ENCODE measurements around the gene CARNS1. TPM values are rescaled to one million over a fixed set of nuclear protein-coding genes. Genes with fewer than 3 reads are reported as not detected.

CARNS1 gene
- total and polyA plus RNA-seq, 11 donors = 0.89 to 33.6 (median 6.2) TPM

Other genes starting within 250 kb of the CARNS1 start
- 100 to 1,000 TPM in 1 of 9 donors, 10 to 100 TPM in 8; 40.1 to 107 (median 49.6) TPM for gene GRK2, start 149.2 kb upstream of the CARNS1 start, total RNA-seq
- gene GRK2, start 149.2 kb upstream of the CARNS1 start, polyA plus RNA-seq = 10 to 100 TPM; 55.6 to 63.8 TPM
- gene ANKRD13D, start 126.4 kb upstream of the CARNS1 start, total RNA-seq = 10 to 100 TPM in 6 of 9 donors, 1 to 10 TPM in 3; 7.6 to 43.6 (median 12.8) TPM
- 10 to 100 TPM; 12.3 to 17.6 TPM for gene ANKRD13D, start 126.4 kb upstream of the CARNS1 start, polyA plus RNA-seq
- 10 to 100 TPM; 10.8 to 23.9 (median 16.8) TPM for gene SSH3, start 112.1 kb upstream of the CARNS1 start, total RNA-seq
- 1 to 10 TPM; 8.1 to 9.4 TPM for gene SSH3, start 112.1 kb upstream of the CARNS1 start, polyA plus RNA-seq
- 100 to 1,000 TPM in 1 of 9 donors, 10 to 100 TPM in 8; 36.0 to 131 (median 57.1) TPM for gene POLD4, start 62.1 kb upstream of the CARNS1 start, total RNA-seq
- 100 to 1,000 TPM in 1 of 2 donors, 10 to 100 TPM in 1; 83.0 to 164 TPM for gene POLD4, start 62.1 kb upstream of the CARNS1 start, polyA plus RNA-seq
- gene CLCF1, start 42.1 kb upstream of the CARNS1 start, total RNA-seq = 1 to 10 TPM in 5 of 9 donors, under 1 TPM in 4; 0.25 to 6.1 (median 1.7) TPM
- 10 to 100 TPM in 1 of 2 donors, under 1 TPM in 1; 0.99 to 17.1 TPM for gene CLCF1, start 42.1 kb upstream of the CARNS1 start, polyA plus RNA-seq
- 1 to 10 TPM; 3.5 to 9.1 (median 5.8) TPM for gene RAD9A, start 23.7 kb upstream of the CARNS1 start, total RNA-seq
- gene RAD9A, start 23.7 kb upstream of the CARNS1 start, polyA plus RNA-seq = 1 to 10 TPM; 7.6 to 8.0 TPM
- 100 to 1,000 TPM in 7 of 9 donors, 10 to 100 TPM in 2; 90.3 to 151 (median 105) TPM for gene PPP1CA, start 13.8 kb upstream of the CARNS1 start, total RNA-seq
- gene PPP1CA, start 13.8 kb upstream of the CARNS1 start, polyA plus RNA-seq = 100 to 1,000 TPM in 1 of 2 donors, 10 to 100 TPM in 1; 94.4 to 207 TPM
- 10 to 100 TPM in 1 of 9 donors, 1 to 10 TPM in 4, under 1 TPM in 4; 0.14 to 14.2 (median 1.6) TPM for gene TBC1D10C, start 11.6 kb upstream of the CARNS1 start, total RNA-seq
- under 1 TPM; 0.61 to 0.88 TPM for gene TBC1D10C, start 11.6 kb upstream of the CARNS1 start, polyA plus RNA-seq
- gene RPS6KB2, start 12.8 kb downstream of the CARNS1 start, total RNA-seq = 10 to 100 TPM; 19.3 to 32.8 (median 25.2) TPM
- 10 to 100 TPM; 33.3 to 36.0 TPM for gene RPS6KB2, start 12.8 kb downstream of the CARNS1 start, polyA plus RNA-seq
- gene PTPRCAP, start 22.0 kb downstream of the CARNS1 start, total RNA-seq = 10 to 100 TPM in 1 of 9 donors, 1 to 10 TPM in 4, under 1 TPM in 4; 0.50 to 11.0 (median 1.3) TPM
- 1 to 10 TPM; 1.1 to 1.4 TPM for gene PTPRCAP, start 22.0 kb downstream of the CARNS1 start, polyA plus RNA-seq
- gene CORO1B, start 27.8 kb downstream of the CARNS1 start, total RNA-seq = 10 to 100 TPM; 14.6 to 53.3 (median 21.2) TPM
- gene CORO1B, start 27.8 kb downstream of the CARNS1 start, polyA plus RNA-seq = 10 to 100 TPM; 17.1 to 37.0 TPM
- gene GPR152, start 37.1 kb downstream of the CARNS1 start, total RNA-seq = not detected
- not detected for gene GPR152, start 37.1 kb downstream of the CARNS1 start, polyA plus RNA-seq
- 1 to 10 TPM in 3 of 9 donors, under 1 TPM in 5, not detected in 1; 0.25 to 4.2 (median 0.61) TPM for gene CABP4, start 39.7 kb downstream of the CARNS1 start, total RNA-seq
- gene CABP4, start 39.7 kb downstream of the CARNS1 start, polyA plus RNA-seq = under 1 TPM; 0.44 to 0.57 TPM
- gene TMEM134, start 53.6 kb downstream of the CARNS1 start, total RNA-seq = 100 to 1,000 TPM in 2 of 9 donors, 10 to 100 TPM in 7; 67.0 to 146 (median 77.2) TPM
- gene TMEM134, start 53.6 kb downstream of the CARNS1 start, polyA plus RNA-seq = 10 to 100 TPM; 83.6 to 86.8 TPM
- 10 to 100 TPM; 41.7 to 69.2 (median 53.0) TPM for gene AIP, start 67.3 kb downstream of the CARNS1 start, total RNA-seq
- gene AIP, start 67.3 kb downstream of the CARNS1 start, polyA plus RNA-seq = 10 to 100 TPM; 73.1 to 96.4 TPM
- 10 to 100 TPM; 24.9 to 69.1 (median 34.3) TPM for gene PITPNM1, start 89.7 kb downstream of the CARNS1 start, total RNA-seq
- 10 to 100 TPM; 24.2 to 59.9 TPM for gene PITPNM1, start 89.7 kb downstream of the CARNS1 start, polyA plus RNA-seq
- gene CDK2AP2, start 92.5 kb downstream of the CARNS1 start, total RNA-seq = 100 to 1,000 TPM in 2 of 9 donors, 10 to 100 TPM in 7; 37.0 to 123 (median 59.3) TPM
- 100 to 1,000 TPM in 1 of 2 donors, 10 to 100 TPM in 1; 82.7 to 461 TPM for gene CDK2AP2, start 92.5 kb downstream of the CARNS1 start, polyA plus RNA-seq
- gene CABP2, start 107.8 kb downstream of the CARNS1 start, total RNA-seq = not detected
- gene CABP2, start 107.8 kb downstream of the CARNS1 start, polyA plus RNA-seq = not detected
- 100 to 1,000 TPM; 294 to 830 (median 341) TPM for gene GSTP1, start 168.1 kb downstream of the CARNS1 start, total RNA-seq
- 100 to 1,000 TPM; 549 to 576 TPM for gene GSTP1, start 168.1 kb downstream of the CARNS1 start, polyA plus RNA-seq
- gene NDUFV1, start 191.3 kb downstream of the CARNS1 start, total RNA-seq = 100 to 1,000 TPM; 340 to 897 (median 583) TPM
- gene NDUFV1, start 191.3 kb downstream of the CARNS1 start, polyA plus RNA-seq = 100 to 1,000 TPM; 342 to 401 TPM
- 10 to 100 TPM; 35.6 to 85.1 (median 49.3) TPM for gene NUDT8, start 214.3 kb downstream of the CARNS1 start, total RNA-seq
- gene NUDT8, start 214.3 kb downstream of the CARNS1 start, polyA plus RNA-seq = 100 to 1,000 TPM in 1 of 2 donors, 10 to 100 TPM in 1; 29.1 to 110 TPM
- gene TBX10, start 224.1 kb downstream of the CARNS1 start, total RNA-seq = under 1 TPM in 1 of 9 donors, not detected in 8; 0.30 TPM
- under 1 TPM in 1 of 2 donors, not detected in 1; 0.11 TPM for gene TBX10, start 224.1 kb downstream of the CARNS1 start, polyA plus RNA-seq
- gene ACY3, start 235.1 kb downstream of the CARNS1 start, total RNA-seq = not detected
- not detected for gene ACY3, start 235.1 kb downstream of the CARNS1 start, polyA plus RNA-seq